Suppressor macrophage (primary cell): ENCODE data around the gene WDR1.

ENCODE experiments used
- DNase-seq, 4 experiments: peaks; one replicate each; pipeline ENCODE4 v3.0.0-alpha.2; 2020 to 2022

Gene WDR1

GRCh38 chr4:10066206-10066605 lies 50.4 kb downstream of the WDR1 start:
- DNase-seq = no peak

GRCh38 chr4:10063544-10064300 lies 52.9 kb downstream of the WDR1 start:
- DNase-seq = peak; percentile 72 to 85 (median 83)

- DNase-seq = no peak
These were observed 54.8 kb downstream of the WDR1 start for GRCh38 chr4:10061650-10062415.

DNA sequence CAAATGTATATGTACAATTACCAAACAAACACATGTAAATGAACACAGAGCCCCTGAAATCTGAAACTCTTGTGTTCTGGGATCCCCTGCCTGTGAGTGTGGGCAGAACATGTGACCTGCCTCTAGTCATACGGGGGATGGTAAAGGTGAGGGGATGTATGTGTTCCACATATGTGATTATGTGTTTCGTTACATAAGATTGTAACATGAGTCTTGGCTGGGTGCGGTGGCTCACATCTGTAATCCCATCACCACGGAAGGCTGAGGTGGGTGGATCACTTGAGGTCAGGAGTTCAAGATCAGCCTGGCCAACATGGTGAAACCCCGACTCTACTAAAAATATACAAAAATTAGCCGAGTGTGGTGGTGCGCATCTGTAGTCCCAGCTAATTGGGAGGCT lies 58.2 kb downstream of the WDR1 start:
- no peak for DNase-seq

- DNase-seq = no peak
These were observed 59.6 kb downstream of the WDR1 start for GRCh38 chr4:10057023-10057395.

- DNase-seq = no peak
These were observed 60.1 kb downstream of the WDR1 start for GRCh38 chr4:10056334-10057022.

DNA sequence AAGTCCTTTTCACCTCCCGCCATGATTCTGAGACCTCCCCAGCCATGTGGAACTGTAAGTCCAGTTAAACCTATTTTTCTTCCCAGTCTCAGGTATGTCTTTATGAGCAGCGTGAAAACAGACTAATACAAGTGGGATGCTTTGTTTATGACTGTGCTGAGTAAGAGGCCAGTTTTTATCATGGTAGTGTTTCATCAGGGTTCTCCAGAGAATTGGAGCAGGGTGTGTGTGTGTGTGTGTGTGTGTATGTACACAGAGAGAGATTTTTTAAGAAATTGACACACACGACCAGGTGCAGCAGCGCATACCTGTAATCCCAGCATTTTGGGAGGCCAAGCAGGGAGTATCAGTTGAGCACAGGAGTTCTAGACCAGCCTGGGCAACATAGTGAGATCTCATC lies 60.7 kb downstream of the WDR1 start:
- no peak for DNase-seq

DNA sequence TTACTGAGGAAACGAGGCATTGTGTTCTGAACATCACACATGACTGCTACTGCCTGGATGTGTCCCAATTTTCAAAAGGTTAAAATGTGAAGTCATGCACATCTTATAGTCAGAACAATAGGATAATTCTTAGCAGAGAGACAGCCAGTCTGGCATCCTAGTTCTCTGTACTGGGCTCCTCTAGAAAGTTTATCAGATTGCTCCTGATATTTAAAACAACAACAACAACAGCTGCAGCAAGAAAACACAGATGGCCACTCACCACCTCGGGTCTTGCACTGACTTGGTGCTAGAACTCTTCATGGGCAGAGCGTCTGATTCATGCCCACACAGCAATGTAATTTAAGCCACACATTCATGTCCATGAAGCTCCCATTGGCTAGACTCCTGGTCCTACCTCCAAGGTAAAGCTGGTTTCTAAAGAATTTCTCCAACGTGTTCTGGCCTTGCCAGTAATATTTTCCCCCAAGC lies 62.0 kb downstream of the WDR1 start:
- DNase-seq = no peak

DNA sequence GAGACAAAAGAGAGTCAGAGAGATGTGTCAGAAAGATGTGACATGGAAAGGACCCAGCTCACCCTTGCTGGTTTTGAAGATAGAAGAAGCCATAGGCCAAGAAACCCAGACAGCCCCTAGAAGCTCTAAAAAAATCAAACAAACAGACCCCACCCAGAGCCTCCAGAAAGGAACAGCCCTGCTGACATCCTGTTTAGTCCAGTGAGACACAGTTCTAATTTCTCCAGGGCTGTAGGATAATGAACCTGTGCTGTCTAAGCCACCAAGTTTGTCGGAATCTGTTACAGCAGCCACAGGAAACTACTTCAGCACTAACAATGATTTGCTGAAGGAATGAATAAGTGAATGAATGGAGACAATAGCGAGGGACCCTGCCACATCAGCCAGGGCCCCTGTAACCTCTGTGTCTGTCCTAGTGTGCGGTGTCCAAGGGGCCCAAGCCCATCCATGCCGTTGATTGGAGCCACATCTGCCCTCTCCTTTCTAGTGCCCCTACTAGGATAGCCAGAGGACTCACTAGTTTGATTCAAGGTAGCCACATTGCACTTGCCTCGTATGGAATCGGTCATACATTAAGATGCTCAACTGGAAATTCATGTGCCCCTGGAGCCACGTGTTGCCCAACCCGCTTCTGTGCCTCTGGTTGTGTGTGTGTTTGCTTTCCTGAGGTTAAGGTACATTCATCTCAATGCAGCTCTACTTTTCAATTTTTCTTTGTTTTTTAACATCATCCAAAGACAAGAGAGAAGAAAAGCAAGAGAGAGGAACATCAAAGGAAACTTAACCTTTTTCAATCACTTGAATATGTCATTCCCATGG lies 62.8 kb downstream of the WDR1 start:
- no peak for DNase-seq

DNA sequence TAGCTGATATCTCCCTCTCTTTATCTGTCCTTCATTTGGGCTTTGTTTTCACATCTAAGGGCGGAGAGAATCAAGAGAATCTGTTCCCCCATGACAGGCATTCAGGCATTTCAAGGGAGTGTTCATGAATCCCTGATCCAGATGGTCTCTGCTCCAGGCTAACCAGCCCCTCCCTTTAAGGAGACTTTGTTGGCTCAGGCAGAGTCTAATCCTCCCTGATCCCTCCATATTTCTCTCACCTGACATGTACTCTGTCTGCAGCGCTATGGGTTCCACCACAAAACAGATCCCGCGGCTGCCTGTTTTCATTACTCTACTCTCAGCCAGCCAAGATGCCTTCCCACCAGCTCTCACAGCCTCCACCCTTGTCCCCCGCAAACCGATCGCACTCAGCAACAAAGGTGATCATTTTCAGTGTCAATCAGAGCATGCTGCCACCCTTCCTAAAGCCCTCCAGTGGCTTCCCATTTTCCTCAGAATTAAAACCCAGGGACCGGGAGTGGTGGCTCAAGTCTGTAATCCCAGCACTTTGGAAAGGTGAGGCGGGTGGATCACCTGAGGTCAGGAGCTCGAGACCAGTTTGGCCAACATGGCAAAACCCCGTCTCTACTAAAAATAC lies 65.0 kb downstream of the WDR1 start:
- no peak for DNase-seq

DNA sequence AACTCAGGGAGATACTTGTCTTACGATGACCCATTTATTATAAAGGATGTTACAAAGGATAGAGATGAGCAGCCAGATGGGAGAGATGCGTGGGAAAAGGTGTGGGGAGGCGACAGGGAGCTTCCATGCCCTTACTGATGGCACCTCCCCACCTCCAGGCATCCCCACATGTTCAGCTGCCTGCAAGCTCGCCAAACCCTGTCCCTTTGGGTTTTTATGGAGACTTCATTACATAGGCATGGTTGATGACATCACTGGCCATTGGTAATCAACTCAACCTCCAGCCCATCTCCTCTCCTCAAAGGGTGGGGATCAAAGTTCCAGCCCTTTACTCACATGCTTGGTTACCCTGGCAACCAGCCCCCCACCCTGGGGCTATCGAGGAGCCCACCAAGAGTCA lies 65.9 kb downstream of the WDR1 start:
- no peak for DNase-seq

GRCh38 chr4:10050261-10050661 lies 66.3 kb downstream of the WDR1 start:
- DNase-seq = no peak

- no peak for DNase-seq
These were observed 67.5 kb downstream of the WDR1 start for GRCh38 chr4:10048941-10049697.

GRCh38 chr4:10047967-10048366 lies 68.6 kb downstream of the WDR1 start:
- DNase-seq = no peak

DNA sequence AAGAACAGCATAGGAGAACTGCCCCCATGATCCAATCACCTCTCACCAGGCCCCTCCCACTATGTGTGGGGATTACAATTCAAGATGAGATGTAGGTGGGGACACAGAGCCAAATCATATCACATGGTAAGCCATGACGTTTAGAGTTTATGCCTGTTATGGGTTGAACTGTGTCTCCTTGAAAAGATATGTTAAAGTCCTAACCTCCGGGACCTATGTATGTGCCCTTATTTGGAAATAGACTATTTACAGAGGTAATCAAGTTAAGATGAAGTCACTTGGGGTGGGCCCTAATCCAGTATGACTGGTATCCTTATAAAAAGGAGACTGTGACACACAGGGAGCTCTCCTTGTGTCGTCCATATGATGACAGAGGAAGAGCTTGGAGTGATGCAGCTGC lies 70.1 kb downstream of the WDR1 start:
- DNase-seq = peak in 1 of 4 experiments; percentile 23

- no peak for DNase-seq
These were observed 71.1 kb downstream of the WDR1 start for GRCh38 chr4:10045481-10045880.

- DNase-seq = no peak
These were observed 75.6 kb downstream of the WDR1 start for GRCh38 chr4:10041036-10041435.

DNA sequence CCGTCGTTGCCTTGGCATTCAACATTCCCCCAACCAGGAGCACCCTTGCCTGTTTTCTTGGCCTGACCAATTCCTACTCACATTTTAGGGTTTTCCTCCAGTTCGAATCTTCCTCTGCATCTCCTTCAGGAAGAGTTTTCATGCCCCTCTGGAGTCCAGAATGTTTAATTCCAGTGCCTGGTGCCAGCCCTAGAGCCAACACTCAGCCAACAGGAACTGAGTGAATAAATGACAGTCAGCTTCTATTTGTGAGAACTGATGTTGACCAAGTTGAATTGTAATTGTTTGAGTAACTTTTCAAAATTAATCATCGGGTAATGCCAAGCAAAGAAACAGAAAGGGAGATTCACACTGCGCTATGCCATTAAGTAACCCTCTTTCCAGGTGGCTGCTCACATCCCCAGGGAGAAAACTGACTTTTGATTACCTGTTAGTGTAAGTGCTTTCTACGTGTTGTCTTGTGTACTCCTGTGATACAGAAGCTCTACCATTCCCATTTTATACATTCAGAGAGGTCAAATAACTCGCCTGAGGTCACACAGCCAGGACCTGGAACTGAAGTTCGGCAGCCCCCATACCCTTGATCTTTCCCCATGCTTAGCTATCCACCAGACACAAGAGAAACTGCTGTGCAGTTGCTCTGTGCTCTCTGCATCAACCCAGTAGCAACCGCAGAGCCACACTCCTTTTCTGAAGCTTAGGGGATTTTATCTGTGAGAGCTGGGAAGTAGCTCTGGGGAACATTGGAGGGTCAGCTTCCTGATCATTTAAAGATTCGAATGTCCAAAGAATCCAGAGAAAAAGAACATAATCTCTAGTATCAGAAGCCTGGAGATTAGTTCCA lies 76.3 kb downstream of the WDR1 start:
- DNase-seq = no peak

- no peak for DNase-seq
These were observed 79.7 kb downstream of the WDR1 start for GRCh38 chr4:10036807-10037342.

GRCh38 chr4:10035130-10035529 lies 81.5 kb downstream of the WDR1 start:
- DNase-seq = no peak
